Ascending aorta (tissue), 2 donors: ENCODE results near the gene CA10. TPM values are rescaled to one million over a fixed set of nuclear protein-coding genes. Genes with fewer than 3 reads are reported as not detected.

Experiments
- DNase-seq, 2 donors: peaks; one replicate each; pipeline ENCODE4 v3.0.0-alpha.2; 2019; ENCODE audit warnings: low spot score in 2 of 2
- H3K27ac ChIP-seq, 2 donors: fragments of 200-600 bp; sonication (generic); one replicate each; pipeline ENCODE4 v1.5.1; 2016 to 2017; ENCODE audit warnings: mild to moderate bottlenecking in 1 of 2
- H3K27me3 ChIP-seq: fragments of 200-600 bp; sonication (generic); one replicate; pipeline ENCODE4 v1.5.1; 2017
- H3K36me3 ChIP-seq, 2 donors: fragments of 200-600 bp; sonication (generic); one replicate each; pipeline ENCODE4 v1.5.1; 2016
- H3K4me1 ChIP-seq, 2 donors: fragments of 200-600 bp; sonication (generic); one replicate each; pipeline ENCODE4 v1.5.1; 2016 to 2017; ENCODE audit warnings: mild to moderate bottlenecking in 1 of 2
- H3K4me3 ChIP-seq, 2 donors: fragments of 200-600 bp; sonication (generic); one replicate each; pipeline ENCODE4 v1.5.1; 2016 to 2017; ENCODE audit warnings: mild to moderate bottlenecking in 1 of 2
- H3K9me3 ChIP-seq, 2 donors: fragments of 200-600 bp; sonication (generic); one replicate each; pipeline ENCODE4 v1.5.1; 2016
- CTCF ChIP-seq, 3 experiments: fragments of 200-600 bp in 2 of 3; fragments of 450-650 bp in 1 of 3; sonication (generic) in 2 of 3; IDR thresholded peaks; one replicate each; pipeline ENCODE4 v1.5.1; 2016 to 2019; ENCODE audit warnings: antibody characterized with exemption in 3 of 3, mild to moderate bottlenecking in 1 of 3, moderate library complexity in 1 of 3
- intact Hi-C: fragments of 100-400 bp; cut with DNase I; formaldehyde crosslinking; loops from one replicate; pipeline ENCODE4 v1.15.1; 2023
- total RNA-seq: library from RNA; depleted of rRNA; stranded (reverse); fragments of >200 nt; gene quantifications from one replicate; pipeline ENCODE4 v1.1.0, GENCODE V29; 2016

Gene CA10
- total RNA-seq, 1 donor from 2014 or later = not detected

GRCh38 chr17:51638971-51639370 is 519.5 kb downstream of the CA10 start:
- no peak for TF ChIP-seq CTCF (IDR thresholded peaks at IDR 0.05)
- no peak overlapping the region for H3K27ac ChIP-seq
- no peaks in the 10 kb centered on the region for H3K4me1 ChIP-seq
- H3K27me3 ChIP-seq = no peaks in the 10 kb centered on the region
- H3K4me3 ChIP-seq = no peak overlapping the region
- DNase-seq = no peak
- intact Hi-C loops = no loop called here
- no peaks in the 10 kb centered on the region for H3K9me3 ChIP-seq
- no peaks in the 10 kb centered on the region for H3K36me3 ChIP-seq

GRCh38 chr17:51636291-51636690 is 522.2 kb downstream of the CA10 start:
- Histone ChIP-seq H3K4me1 (no peaks in the 10 kb centered on the region), H3K27ac (no peak overlapping the region), H3K27me3 (no peaks in the 10 kb centered on the region), H3K4me3 (no peak overlapping the region), H3K36me3 (no peaks in the 10 kb centered on the region), H3K9me3 (no peaks in the 10 kb centered on the region)
- intact Hi-C loops = no loop called here
- TF ChIP-seq CTCF (IDR thresholded peaks at IDR 0.05) = no peak
- DNase-seq = no peak

GRCh38 chr17:51630101-51630671 is 528.3 kb downstream of the CA10 start:
- H3K27me3 ChIP-seq = no peaks in the 10 kb centered on the region
- H3K9me3 ChIP-seq = no peaks in the 10 kb centered on the region
- H3K36me3 ChIP-seq = no peaks in the 10 kb centered on the region
- no peaks in the 10 kb centered on the region for H3K4me1 ChIP-seq
- H3K27ac ChIP-seq = no peak overlapping the region
- no peak overlapping the region for H3K4me3 ChIP-seq
- intact Hi-C loops = no loop called here
- DNase-seq = no peak
- no peak for TF ChIP-seq CTCF (IDR thresholded peaks at IDR 0.05)

- no peak for DNase-seq
- Histone ChIP-seq H3K4me1 (no peaks in the 10 kb centered on the region), H3K36me3 (no peaks in the 10 kb centered on the region), H3K27ac (no peak overlapping the region), H3K9me3 (no peaks in the 10 kb centered on the region), H3K27me3 (no peaks in the 10 kb centered on the region), H3K4me3 (no peak overlapping the region)
- intact Hi-C loops = no loop called here
- no peak for TF ChIP-seq CTCF (IDR thresholded peaks at IDR 0.05)
Observed at GRCh38 chr17:51629232-51629631, 529.3 kb downstream of the CA10 start.

- H3K4me3 ChIP-seq = no peak overlapping the region
- DNase-seq = no peak
- TF ChIP-seq CTCF (IDR thresholded peaks at IDR 0.05) = no peak
Observed at GRCh38 chr17:51627779-51628178, 530.7 kb downstream of the CA10 start.

GRCh38 chr17:51618476-51618875 is 540.0 kb downstream of the CA10 start:
- TF ChIP-seq CTCF (IDR thresholded peaks at IDR 0.05) = no peak
- Histone ChIP-seq H3K4me3 (no peak overlapping the region), H3K27ac (no peak overlapping the region), H3K36me3 (no peaks in the 10 kb centered on the region), H3K4me1 (no peaks in the 10 kb centered on the region), H3K27me3 (no peaks in the 10 kb centered on the region), H3K9me3 (no peaks in the 10 kb centered on the region)
- intact Hi-C loops = no loop called here
- no peak for DNase-seq

More at GRCh38 chr17:51627779-51628178, 530.7 kb downstream of the CA10 start:
- Histone ChIP-seq H3K27ac (no peak overlapping the region), H3K4me1 (no peaks in the 10 kb centered on the region), H3K9me3 (no peaks in the 10 kb centered on the region), H3K36me3 (no peaks in the 10 kb centered on the region), H3K27me3 (no peaks in the 10 kb centered on the region)
- intact Hi-C loops = no loop called here
